ENCODE data around the gene KRAS. TPM values are rescaled to one million over a fixed set of nuclear protein-coding genes. Genes with fewer than 3 reads are reported as not detected.

KRAS gene
- total and polyA plus RNA-seq, 2 of the 13 experiments (the other 11 are each of a cell fraction or from before 2014, with no cell fraction given) = 6.5 to 9.8 TPM

DNA sequence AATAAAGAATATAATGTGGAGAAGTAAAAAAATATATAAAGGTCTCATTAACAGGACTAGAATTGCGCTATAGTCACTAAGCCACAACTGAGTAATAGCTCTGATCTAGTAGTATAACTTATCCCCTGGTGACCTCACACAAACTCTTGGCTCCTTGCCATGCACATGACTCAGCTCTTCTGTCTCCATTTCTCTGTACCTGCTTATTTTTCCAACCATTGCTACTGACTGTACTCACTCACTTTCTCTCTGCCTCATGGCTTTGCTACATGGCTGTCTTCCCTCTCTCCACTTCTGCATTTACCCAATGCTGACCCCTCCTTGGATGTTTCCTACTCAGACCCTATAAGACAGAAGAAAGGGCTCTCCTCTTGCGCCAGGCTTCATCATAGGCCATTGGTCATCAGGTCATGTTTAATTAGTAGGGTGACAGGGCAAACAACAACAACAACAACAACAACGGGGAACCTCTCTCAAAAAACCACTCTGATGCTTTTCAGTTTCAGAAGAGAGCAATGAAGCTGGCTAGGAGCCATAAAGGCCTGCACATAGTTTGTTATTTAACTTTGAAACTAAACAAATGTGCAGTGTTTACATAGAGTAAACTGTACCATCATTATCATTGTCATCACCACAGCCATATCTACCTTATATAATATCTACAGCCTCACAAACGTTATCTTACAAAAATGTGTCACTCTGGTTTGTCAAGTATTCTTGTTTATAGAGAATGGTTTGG, 25.6 kb upstream of the KRAS start (continued):
- TF ChIP-seq, protein P1, sequence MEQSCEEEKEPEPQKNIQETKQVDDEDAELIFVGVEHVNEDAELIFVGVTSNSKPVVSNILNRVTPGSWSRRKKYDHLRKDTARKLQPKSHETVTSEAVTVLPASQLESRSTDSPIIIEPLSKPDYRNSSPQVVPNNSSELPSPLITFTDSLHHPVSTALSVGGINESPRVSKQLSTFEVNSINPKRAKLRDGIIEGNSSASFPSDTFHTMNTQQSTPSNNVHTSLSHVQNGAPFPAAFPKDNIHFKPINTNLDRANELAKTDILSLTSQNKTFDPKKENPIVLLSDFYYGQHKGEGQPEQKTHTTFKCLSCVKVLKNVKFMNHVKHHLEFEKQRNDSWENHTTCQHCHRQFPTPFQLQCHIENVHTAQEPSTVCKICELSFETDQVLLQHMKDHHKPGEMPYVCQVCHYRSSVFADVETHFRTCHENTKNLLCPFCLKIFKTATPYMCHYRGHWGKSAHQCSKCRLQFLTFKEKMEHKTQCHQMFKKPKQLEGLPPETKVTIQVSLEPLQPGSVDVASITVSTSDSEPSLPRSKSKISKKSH (CRISPR knock-in tag; IDR thresholded peaks at IDR 0.05; ENCODE audit: borderline replicate concordance) = no peak
- TF ChIP-seq ZBTB21 (CRISPR knock-in tag; IDR thresholded peaks at IDR 0.05) (peak; percentile 58; the same call in 1 of the 2 replicates), TOPORS (CRISPR knock-in tag; IDR thresholded peaks at IDR 0.05) (no peak), GATAD2A (CRISPR knock-in tag; IDR thresholded peaks at IDR 0.05) (0 out of 2 replicates have a peak, but pooled peaks have one; percentile 30), PLRG1 (conservative IDR thresholded peaks at IDR 0.05) (no peak), SRSF9 (IDR thresholded peaks at IDR 0.05; ENCODE audit: borderline replicate concordance, insufficient read depth, low read depth, low read length, poor library complexity, severe bottlenecking) (no peak), FOSL2 (CRISPR knock-in tag; IDR thresholded peaks at IDR 0.05) (peak; percentile 79), HMG20A (CRISPR knock-in tag; IDR thresholded peaks at IDR 0.05; ENCODE audit: borderline replicate concordance) (peak; percentile 12; the same call in 1 of the 2 replicates), ZSCAN21 (CRISPR knock-in tag; IDR thresholded peaks at IDR 0.05; ENCODE audit: borderline replicate concordance) (no peak), ISL2 (CRISPR knock-in tag; IDR thresholded peaks at IDR 0.05) (0 out of 2 replicates have a peak, but pooled peaks have one; percentile 24)
- TF ChIP-seq, protein P2, sequence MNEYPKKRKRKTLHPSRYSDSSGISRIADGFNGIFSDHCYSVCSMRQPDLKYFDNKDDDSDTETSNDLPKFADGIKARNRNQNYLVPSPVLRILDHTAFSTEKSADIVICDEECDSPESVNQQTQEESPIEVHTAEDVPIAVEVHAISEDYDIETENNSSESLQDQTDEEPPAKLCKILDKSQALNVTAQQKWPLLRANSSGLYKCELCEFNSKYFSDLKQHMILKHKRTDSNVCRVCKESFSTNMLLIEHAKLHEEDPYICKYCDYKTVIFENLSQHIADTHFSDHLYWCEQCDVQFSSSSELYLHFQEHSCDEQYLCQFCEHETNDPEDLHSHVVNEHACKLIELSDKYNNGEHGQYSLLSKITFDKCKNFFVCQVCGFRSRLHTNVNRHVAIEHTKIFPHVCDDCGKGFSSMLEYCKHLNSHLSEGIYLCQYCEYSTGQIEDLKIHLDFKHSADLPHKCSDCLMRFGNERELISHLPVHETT (CRISPR knock-in tag; conservative IDR thresholded peaks at IDR 0.05) = no peak
